Endothelial cell of umbilical vein (primary cell): ENCODE measurements around the gene MYL5. TPM values are rescaled to one million over a fixed set of nuclear protein-coding genes. Genes with fewer than 3 reads are reported as not detected.

Experiments used
- BruUV-seq: library from RNA; stranded (reverse); fragments of 400-500 nt; replicated peaks from 2 replicates; lab custom pipeline; 2021; lab: Mats Ljungman, UMichigan
- CTCF ChIA-PET: fragments of 300-600, 350-600 bp; sonication (Branson Sonifier 250); formaldehyde crosslinking; loops from one replicate; lab custom pipeline; 2021; ENCODE audit warnings: antibody characterized with exemption, inconsistent platforms; lab: Charles Lee
- POLR2A ChIA-PET: fragments of 300-600, 350-600 bp; sonication (Branson Sonifier 250); formaldehyde crosslinking; loops from one replicate; lab custom pipeline; 2021; ENCODE audit warnings: antibody characterized with exemption, inconsistent platforms; lab: Charles Lee
- DNase-seq: peaks from one replicate; pipeline ENCODE4 v3.0.0-alpha.2; 2011; ENCODE audit warnings: low read depth, low spot score
- FAIRE-seq: peaks from 2 replicates; lab custom pipeline; 2011; peaks lifted over from hg19 to GRCh38; lab: Jason Lieb, UNC
- H2AFZ ChIP-seq: 2 replicates; pipeline ENCODE4 v1.6.0; 2012; ENCODE audit warnings: low read depth, low read length, control low read depth, inconsistent platforms
- H3K27ac ChIP-seq: 2 replicates; pipeline ENCODE4 v1.5.1; 2011; ENCODE audit warnings: low read depth, mild to moderate bottlenecking, control low read depth, low read length, moderate library complexity; ENCODE audit not compliant: insufficient read depth
- H3K27me3 ChIP-seq, 2 experiments: 2 replicates each; pipeline versions ENCODE4 v1.6.0 to v1.6.1; 2011; ENCODE audit warnings: low read length in 2 of 2, mixed read lengths in 1 of 2; ENCODE audit not compliant: control insufficient read depth in 2 of 2, insufficient read depth in 2 of 2
- H3K36me3 ChIP-seq, 2 experiments: 2 replicates in 1 of 2; 3 replicates in 1 of 2; pipeline ENCODE4 v1.5.1; 2011; ENCODE audit warnings: low read length in 2 of 2, mild to moderate bottlenecking in 1 of 2, moderate library complexity in 1 of 2; ENCODE audit not compliant: control insufficient read depth in 2 of 2, insufficient read depth in 2 of 2; ENCODE audit errors: extremely low read depth in 1 of 2
- H3K4me1 ChIP-seq: 3 replicates; pipeline ENCODE4 v1.5.1; 2011; ENCODE audit warnings: mild to moderate bottlenecking, low read length; ENCODE audit not compliant: control insufficient read depth, insufficient read depth; ENCODE audit errors: extremely low read depth
- H3K4me2 ChIP-seq: 2 replicates; pipeline ENCODE4 v1.6.1; 2011; ENCODE audit warnings: low read length, control low read depth, mixed read lengths; ENCODE audit not compliant: insufficient read depth
- H3K4me3 ChIP-seq, 3 experiments: fragments of 200-600 bp in 1 of 3; sonication (generic), shearing (Covaris generic) in 1 of 3; replicated peaks in 1 of 3; 2 replicates each; pipeline ENCODE4 v1.5.1; 2011 to 2016; ENCODE audit warnings: control low read depth in 3 of 3, low read length in 3 of 3, mild to moderate bottlenecking in 2 of 3, inconsistent platforms in 1 of 3, low read depth in 1 of 3, moderate library complexity in 1 of 3; ENCODE audit not compliant: insufficient read depth in 1 of 3
- H3K79me2 ChIP-seq: 2 replicates; pipeline ENCODE4 v1.6.0; 2012; ENCODE audit warnings: low read length, inconsistent platforms; ENCODE audit not compliant: control insufficient read depth, insufficient read depth
- H3K9ac ChIP-seq: replicated peaks from 2 replicates; pipeline ENCODE3; 2011; ENCODE audit warnings: low read length, control low read depth; ENCODE audit not compliant: insufficient read depth; ENCODE audit errors: extremely low read depth
- H3K9me1 ChIP-seq: replicated peaks from 3 replicates; pipeline ENCODE4 v1.6.0; 2011; ENCODE audit warnings: mild to moderate bottlenecking, low read length; ENCODE audit not compliant: control insufficient read depth, insufficient read depth; ENCODE audit errors: extremely low read depth
- H3K9me3 ChIP-seq: replicated peaks from 2 replicates; pipeline ENCODE4 v1.5.1; 2012; ENCODE audit warnings: low read length, inconsistent platforms; ENCODE audit not compliant: control insufficient read depth, insufficient read depth
- H4K20me1 ChIP-seq: replicated peaks from 2 replicates; pipeline ENCODE3; 2011; ENCODE audit warnings: mild to moderate bottlenecking, low read length; ENCODE audit not compliant: control insufficient read depth, insufficient read depth; ENCODE audit errors: extremely low read depth
- EZH2 ChIP-seq: IDR thresholded peaks from 2 replicates; pipeline ENCODE4 v1.6.1; 2012; ENCODE audit warnings: borderline replicate concordance, low read depth, mild to moderate bottlenecking, moderate library complexity, low read length, inconsistent platforms; ENCODE audit not compliant: severe bottlenecking
- FOS ChIP-seq: IDR thresholded peaks from 2 replicates; pipeline ENCODE4 v1.6.1; 2011; ENCODE audit warnings: mild to moderate bottlenecking, low read length, moderate library complexity, borderline replicate concordance; ENCODE audit not compliant: insufficient read depth
- JUN ChIP-seq: IDR thresholded peaks from 2 replicates; pipeline ENCODE4 v1.6.1; 2011; ENCODE audit warnings: borderline replicate concordance, low read depth; ENCODE audit not compliant: insufficient read length, insufficient read depth
- MYC ChIP-seq: IDR thresholded peaks from one replicate; pipeline ENCODE4 v1.6.1; 2011; ENCODE audit warnings: mild to moderate bottlenecking, low read depth, low read length
- POLR2A ChIP-seq: IDR thresholded peaks from 2 replicates; pipeline ENCODE4 v1.6.1; 2012; ENCODE audit warnings: low read depth, mild to moderate bottlenecking, control low read depth, low read length
- POLR2AphosphoS5 ChIP-seq: IDR thresholded peaks from 2 replicates; pipeline ENCODE4 v1.6.1; 2012; ENCODE audit warnings: low read depth, mild to moderate bottlenecking, control low read depth, low read length, moderate library complexity; ENCODE audit not compliant: insufficient read depth
- dilution Hi-C: fragments of 300-500 bp; cut with MboI; formaldehyde crosslinking; loops from one replicate; pipeline ENCODE4 v1.15.0; 2019; ENCODE audit warnings: low sequenced_read_pairs; ENCODE audit not compliant: extremely low pct_ligation_motif_present
- intact Hi-C: fragments of 100-400 bp; cut with micrococcal nuclease; formaldehyde crosslinking; loops from one replicate; pipeline ENCODE4 v1.10.0; 2022
- polyA plus RNA-seq, 4 experiments: library from polyadenylated mRNA; depleted of rRNA in 3 of 4; stranded (reverse) in 3 of 4; unstranded in 1 of 4; fragments of >200 nt; gene quantifications; 2 replicates each; pipeline versions ENCODE4 v1.2.1 to v1.2.3, GENCODE V29; 2011 to 2012; ENCODE audit warnings: missing spikeins in 1 of 4
- total RNA-seq: library from RNA; stranded (reverse); gene quantifications from 2 replicates; pipeline ENCODE4 v1.2.3, GENCODE V29; 2021
- TF ChIP-seq, protein P1 (sequence below), 2 donors: IDR thresholded peaks; 1 replicate in 1 of 2; 2 replicates in 1 of 2; pipeline ENCODE4 v1.5.1; 2011; ENCODE audit warnings: low read length in 2 of 2, mild to moderate bottlenecking in 2 of 2, moderate library complexity in 2 of 2, control low read depth in 1 of 2, inconsistent platforms in 1 of 2, low read depth in 1 of 2; ENCODE audit not compliant: insufficient read depth in 1 of 2; ENCODE audit errors: extremely low read depth in 1 of 2
- TF ChIP-seq, protein P2 (sequence below): IDR thresholded peaks from 2 replicates; pipeline ENCODE4 v1.6.1; 2011; ENCODE audit not compliant: insufficient read depth, insufficient read length

MYL5 gene
- total and polyA plus RNA-seq, 2 donors (not counting 3 experiments of a cell fraction or from before 2014, with no cell fraction given) = 12.3 to 13.4 TPM

- Histone ChIP-seq H3K36me3 (no peaks in the 10 kb centered on the region), H3K27me3 (no peaks in the 10 kb centered on the region), H3K27ac (no peak overlapping the region), H3K9ac (no peak overlapping the region), H4K20me1 (no peaks in the 10 kb centered on the region), H3K9me1 (no peaks in the 10 kb centered on the region), H3K4me3 (no peak overlapping the region), H3K9me3 (no peaks in the 10 kb centered on the region), H2AFZ (no peak overlapping the region), H3K4me1 (no peaks in the 10 kb centered on the region), H3K4me2 (no peak overlapping the region), H3K79me2 (no peaks in the 10 kb centered on the region)
- DNase-seq (no peak), FAIRE-seq (no peak)
- ChIA-PET POLR2A (no interaction called here), CTCF (no interaction called here)
- dilution Hi-C loops = no loop called here
- intact Hi-C loops = no loop called here
- BruUV-seq = no TSS peak
- TF ChIP-seq MYC = no peak
- no peak for TF ChIP-seq EZH2
- TF ChIP-seq FOS = no peak
- TF ChIP-seq POLR2A = no peak
- TF ChIP-seq, protein P1, sequence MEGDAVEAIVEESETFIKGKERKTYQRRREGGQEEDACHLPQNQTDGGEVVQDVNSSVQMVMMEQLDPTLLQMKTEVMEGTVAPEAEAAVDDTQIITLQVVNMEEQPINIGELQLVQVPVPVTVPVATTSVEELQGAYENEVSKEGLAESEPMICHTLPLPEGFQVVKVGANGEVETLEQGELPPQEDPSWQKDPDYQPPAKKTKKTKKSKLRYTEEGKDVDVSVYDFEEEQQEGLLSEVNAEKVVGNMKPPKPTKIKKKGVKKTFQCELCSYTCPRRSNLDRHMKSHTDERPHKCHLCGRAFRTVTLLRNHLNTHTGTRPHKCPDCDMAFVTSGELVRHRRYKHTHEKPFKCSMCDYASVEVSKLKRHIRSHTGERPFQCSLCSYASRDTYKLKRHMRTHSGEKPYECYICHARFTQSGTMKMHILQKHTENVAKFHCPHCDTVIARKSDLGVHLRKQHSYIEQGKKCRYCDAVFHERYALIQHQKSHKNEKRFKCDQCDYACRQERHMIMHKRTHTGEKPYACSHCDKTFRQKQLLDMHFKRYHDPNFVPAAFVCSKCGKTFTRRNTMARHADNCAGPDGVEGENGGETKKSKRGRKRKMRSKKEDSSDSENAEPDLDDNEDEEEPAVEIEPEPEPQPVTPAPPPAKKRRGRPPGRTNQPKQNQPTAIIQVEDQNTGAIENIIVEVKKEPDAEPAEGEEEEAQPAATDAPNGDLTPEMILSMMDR (IDR thresholded peaks at IDR 0.05; ENCODE audit: extremely low read depth in 1 of 2, insufficient read depth in 1 of 2, low read depth in 1 of 2, low read length in 2 of 2) = no peak
- TF ChIP-seq, protein P2, sequence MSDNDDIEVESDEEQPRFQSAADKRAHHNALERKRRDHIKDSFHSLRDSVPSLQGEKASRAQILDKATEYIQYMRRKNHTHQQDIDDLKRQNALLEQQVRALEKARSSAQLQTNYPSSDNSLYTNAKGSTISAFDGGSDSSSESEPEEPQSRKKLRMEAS = no peak
- TF ChIP-seq POLR2AphosphoS5 = no peak
- TF ChIP-seq JUN = no peak
Measured at GRCh38 chr4:630656-631055, 43.7 kb upstream of the MYL5 start.
